Transverse colon (tissue), 4 donors: Measurements from ENCODE around the gene RAB17. TPM values are rescaled to one million over a fixed set of nuclear protein-coding genes. Genes with fewer than 3 reads are reported as not detected.

Experiments used
- DNase-seq: peaks from one replicate; pipeline ENCODE4 v3.0.0-alpha.2; 2019
- H3K27ac ChIP-seq, 4 donors: fragments of 200-600 bp; sonication (generic); 2 replicates each; pipeline ENCODE4 v1.5.1; 2016 to 2018; ENCODE audit warnings: inconsistent platforms in 4 of 4
- H3K27me3 ChIP-seq: fragments of 200-600 bp; sonication (generic); 2 replicates; pipeline ENCODE4 v1.5.1; 2017; ENCODE audit warnings: inconsistent platforms
- H3K36me3 ChIP-seq, 4 donors: fragments of 200-600 bp; sonication (generic); 2 replicates each; pipeline ENCODE4 v1.5.1; 2017 to 2019; ENCODE audit warnings: inconsistent platforms in 4 of 4
- H3K4me1 ChIP-seq, 4 donors: fragments of 200-600 bp; sonication (generic); 2 replicates each; pipeline ENCODE4 v1.5.1; 2017 to 2020; ENCODE audit warnings: inconsistent platforms in 4 of 4
- H3K4me3 ChIP-seq, 4 donors: fragments of 200-600 bp; sonication (generic); 1 replicate in 1 of 4; 2 replicates in 3 of 4; pipeline versions ENCODE4 v1.5.1 to v1.6.1; 2017 to 2019; ENCODE audit warnings: inconsistent platforms in 4 of 4
- H3K9me3 ChIP-seq, 2 donors: fragments of 200-600 bp; sonication (generic); 2 replicates each; pipeline ENCODE4 v1.5.1; 2017 to 2019; ENCODE audit warnings: inconsistent platforms in 2 of 2
- CTCF ChIP-seq, 5 experiments: fragments of 200-600 bp in 3 of 5; fragments of 450-650 bp in 2 of 5; sonication (generic) in 3 of 5; IDR thresholded peaks; 1 replicate in 2 of 5; 2 replicates in 3 of 5; pipeline ENCODE4 v1.5.1; 2016 to 2017; ENCODE audit warnings: antibody characterized with exemption in 5 of 5, inconsistent platforms in 3 of 5, mild to moderate bottlenecking in 2 of 5, moderate library complexity in 1 of 5
- EP300 ChIP-seq: sonication (generic); formaldehyde crosslinking; IDR thresholded peaks from one replicate; pipeline ENCODE4 v1.6.1; 2017; ENCODE audit warnings: antibody characterized with exemption, low read depth
- POLR2A ChIP-seq: fragments of 450-650 bp; IDR thresholded peaks from one replicate; pipeline ENCODE4 v1.6.1; 2016; ENCODE audit warnings: antibody characterized with exemption, mild to moderate bottlenecking, moderate library complexity
- POLR2AphosphoS5 ChIP-seq, 3 donors: sonication (generic); formaldehyde crosslinking; IDR thresholded peaks; one replicate each; pipeline ENCODE4 v1.6.1; 2016; ENCODE audit warnings: antibody characterized with exemption in 3 of 3
- WGBS, 2 donors: methylation state at CpG; one replicate each; pipeline ENCODE4 v1.1.5; 2018; ENCODE audit warnings: low coverage in 1 of 2; 5-methylcytosine and 5-hydroxymethylcytosine counted together
- in situ Hi-C, 4 donors: fragments of 200-750 bp; cut with MboI; loops; one replicate each; pipeline versions ENCODE4 v1.15.0 to v1.15.1; 2017; ENCODE audit warnings: low sequenced_read_pairs in 3 of 4, low pct_ligation_motif_present in 1 of 4, low pct_unique_long_range_greater_than_20kb in 1 of 4
- intact Hi-C: fragments of 100-400 bp; cut with DNase I; formaldehyde crosslinking; loops from one replicate; pipeline ENCODE4 v1.15.1; 2023; ENCODE audit warnings: low total_unique reads
- total RNA-seq, 4 donors: library from RNA; depleted of rRNA; stranded (reverse); fragments of >200 nt; gene quantifications; one replicate each; pipeline ENCODE4 v1.1.0, GENCODE V29; 2016

The RAB17 gene
- total RNA-seq, 4 donors from 2014 or later, result 25.1 to 104 (median 65.6) TPM

DNA sequence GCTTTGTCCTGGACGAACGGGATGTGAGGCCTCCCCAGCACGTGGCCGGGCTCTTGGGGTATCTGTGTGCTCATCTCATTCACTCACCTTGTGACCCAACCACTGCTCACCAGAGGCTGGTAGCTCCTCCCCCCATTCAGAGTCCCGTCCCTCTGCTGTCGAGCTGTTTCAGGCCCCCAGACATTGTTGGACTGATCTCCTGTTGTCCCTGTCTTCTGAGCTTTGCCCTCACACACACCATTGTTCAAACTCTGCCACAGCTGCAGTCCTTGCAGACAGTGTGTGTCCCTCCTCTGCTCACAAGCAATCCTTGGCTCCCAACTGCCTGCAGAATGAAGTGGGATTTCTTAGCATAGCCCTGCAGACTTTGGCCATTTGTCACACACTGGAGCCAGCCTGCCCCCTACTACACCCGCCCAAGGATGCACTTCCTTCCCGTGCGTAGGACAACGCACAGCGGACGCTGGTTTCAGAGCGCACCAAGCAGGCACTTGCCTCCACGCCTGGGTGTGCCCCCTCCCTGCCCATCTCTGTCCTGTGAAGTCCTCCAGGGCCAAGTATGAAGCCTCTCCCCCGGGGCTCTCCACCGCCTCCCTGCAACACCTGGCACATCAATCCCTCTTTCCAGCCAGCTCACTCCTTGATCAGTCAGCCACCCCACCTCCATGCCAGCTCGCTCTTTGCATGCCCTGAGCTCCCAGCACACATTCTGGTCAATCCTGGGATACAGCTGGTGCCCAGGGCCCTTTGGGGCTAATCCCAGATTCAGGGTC lies 40.7 kb downstream of the RAB17 start:
- no peaks in the 10 kb centered on the region for H3K36me3 ChIP-seq
- 86% methylated on average over 17 of the region's 17 CpGs; no CpG with 5 or more reads in 1 of the 2 donors for WGBS, 2 donors
- no peak for DNase-seq
- TF ChIP-seq CTCF (IDR thresholded peaks at IDR 0.05), result no peak
- TF ChIP-seq POLR2A, result no peak
- TF ChIP-seq POLR2AphosphoS5 (IDR thresholded peaks at IDR 0.05), result no peak
- peaks cover 0 to under 1% of the 10 kb centered on the region in 2 donors for H3K9me3 ChIP-seq
- H3K27ac ChIP-seq, result no peak overlapping the region
- no peak overlapping the region for H3K4me3 ChIP-seq
- in situ Hi-C loops, result loop anchor here in 1 of 4 donors (25.0 kb wide), 1 partner anchor 388 kb away; no protein-coding TSS in a partner anchor
- intact Hi-C loops, result loop anchor here (5.0 kb wide), 1 partner anchor 1883 kb away; no protein-coding TSS in a partner anchor
- H3K27me3 ChIP-seq, result no peaks in the 10 kb centered on the region
- peaks cover 0 to 4% (median 2%) of the 10 kb centered on the region in 4 donors for H3K4me1 ChIP-seq

- intact Hi-C loops, result loop anchor here (5.0 kb wide), 1 partner anchor 1882 kb away; no protein-coding TSS in a partner anchor
- H3K9me3 ChIP-seq, result no peaks in the 10 kb centered on the region
- DNase-seq, result no peak
- H3K4me3 ChIP-seq, result no peak overlapping the region
- H3K27me3 ChIP-seq, result no peaks in the 10 kb centered on the region
- no peaks in the 10 kb centered on the region for H3K36me3 ChIP-seq
- TF ChIP-seq CTCF (IDR thresholded peaks at IDR 0.05), result no peak
- no peak for TF ChIP-seq POLR2AphosphoS5 (IDR thresholded peaks at IDR 0.05)
- TF ChIP-seq EP300, result no peak
- TF ChIP-seq POLR2A, result no peak
- 81% methylated on average over 8 of the region's 8 CpGs; no CpG with 5 or more reads in 1 of the 2 donors for WGBS, 2 donors
- H3K27ac ChIP-seq, result no peak overlapping the region
- H3K4me1 ChIP-seq, result peaks cover 0 to 4% (median 2%) of the 10 kb centered on the region in 4 donors
- in situ Hi-C loops, result no loop called here
Measured at GRCh38 chr2:237549216-237549615, 41.3 kb downstream of the RAB17 start.

- H3K4me1 ChIP-seq, result peaks cover 0 to 4% (median 2%) of the 10 kb centered on the region in 4 donors
- in situ Hi-C loops (no loop called here), intact Hi-C loops (loop anchor here (5.0 kb wide), 1 partner anchor 1881 kb away; no protein-coding TSS in a partner anchor)
- 58% methylated on average over 10 of the region's 11 CpGs; no CpG with 5 or more reads in 1 of the 2 donors for WGBS, 2 donors
- TF ChIP-seq CTCF (IDR thresholded peaks at IDR 0.05), result no peak
- no peak for TF ChIP-seq POLR2AphosphoS5 (IDR thresholded peaks at IDR 0.05)
- no peak for TF ChIP-seq POLR2A
- TF ChIP-seq EP300, result no peak
- no peaks in the 10 kb centered on the region for H3K27me3 ChIP-seq
- peak overlapping the region in 1 of 4 donors; percentile 9 for H3K27ac ChIP-seq
- no peaks in the 10 kb centered on the region for H3K36me3 ChIP-seq
- H3K4me3 ChIP-seq, result no peak overlapping the region
- DNase-seq, result no peak
- no peaks in the 10 kb centered on the region for H3K9me3 ChIP-seq
Measured at GRCh38 chr2:237547841-237548416, 42.6 kb downstream of the RAB17 start.

DNA sequence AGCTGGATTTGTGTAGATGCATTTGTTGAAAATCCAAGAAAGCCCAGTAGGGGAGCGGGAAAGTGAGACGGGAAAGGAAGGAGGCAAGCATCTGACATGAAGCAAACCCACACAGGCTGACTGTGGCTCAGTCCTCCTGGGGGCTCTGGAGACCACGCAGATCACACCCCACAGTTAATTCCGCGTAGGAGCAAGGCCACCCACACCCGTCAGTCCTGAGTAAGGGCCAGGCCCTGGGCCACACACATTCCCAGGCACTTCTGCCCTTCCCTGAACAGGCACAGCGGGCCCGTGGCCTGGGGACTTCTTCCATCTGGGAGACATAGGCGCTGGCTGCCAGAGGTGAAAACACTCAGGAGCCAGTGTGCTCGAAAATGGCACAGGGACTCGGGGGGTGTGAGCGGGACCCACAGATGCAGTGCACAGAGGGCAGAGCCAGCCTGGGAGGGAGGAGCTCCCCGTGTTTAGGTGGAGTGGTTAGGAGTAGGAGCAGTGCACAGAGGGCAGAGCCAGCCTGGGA lies 43.6 kb downstream of the RAB17 start:
- in situ Hi-C loops (no loop called here), intact Hi-C loops (loop anchor here (5.0 kb wide), 1 partner anchor 1880 kb away; no protein-coding TSS in a partner anchor)
- TF ChIP-seq EP300 (no peak), CTCF (IDR thresholded peaks at IDR 0.05) (no peak), POLR2AphosphoS5 (IDR thresholded peaks at IDR 0.05) (no peak), POLR2A (no peak)
- Histone ChIP-seq H3K27ac (peak overlapping the region in 2 of 4 donors; percentile 22 to 29), H3K9me3 (no peaks in the 10 kb centered on the region), H3K27me3 (no peaks in the 10 kb centered on the region), H3K36me3 (no peaks in the 10 kb centered on the region), H3K4me1 (peaks cover 0 to 4% (median 2%) of the 10 kb centered on the region in 4 donors), H3K4me3 (no peak overlapping the region)
- 70% methylated on average over 13 of the region's 13 CpGs; no CpG with 5 or more reads in 1 of the 2 donors for WGBS, 2 donors
- DNase-seq, result no peak
